Small intestine (tissue), 7 donors: ENCODE data around the gene LILRA1. TPM values are rescaled to one million over a fixed set of nuclear protein-coding genes. Genes with fewer than 3 reads are reported as not detected.

Experiments
- DNase-seq, 2 donors: peaks; one replicate each; pipeline versions ENCODE4 v3.0.0 to v3.0.0-alpha.2; 2013
- FAIRE-seq: peaks from 2 replicates; lab custom pipeline; 2012; peaks lifted over from hg19 to GRCh38; lab: Jason Lieb, UNC
- H3K27ac ChIP-seq, 3 donors: one replicate each; pipeline ENCODE4 v1.5.1; 2013; ENCODE audit warnings: low read length in 2 of 3, mild to moderate bottlenecking in 2 of 3, control low read depth in 1 of 3, inconsistent platforms in 1 of 3, low read depth in 1 of 3, moderate library complexity in 1 of 3
- H3K27me3 ChIP-seq, 3 donors: one replicate each; pipeline ENCODE4 v1.6.1; 2013; ENCODE audit warnings: low read length in 3 of 3, inconsistent platforms in 1 of 3; ENCODE audit not compliant: control insufficient read depth in 3 of 3, insufficient read depth in 3 of 3
- H3K36me3 ChIP-seq, 3 donors: one replicate each; pipeline ENCODE4 v1.6.1; 2013; ENCODE audit warnings: low read length in 3 of 3, inconsistent platforms in 1 of 3, low read depth in 1 of 3, mild to moderate bottlenecking in 1 of 3, moderate library complexity in 1 of 3; ENCODE audit not compliant: control insufficient read depth in 3 of 3, insufficient read depth in 2 of 3
- H3K4me1 ChIP-seq, 3 donors: one replicate each; pipeline ENCODE4 v1.6.1; 2013; ENCODE audit warnings: low read length in 2 of 3, inconsistent platforms in 1 of 3, low read depth in 1 of 3, mild to moderate bottlenecking in 1 of 3, moderate library complexity in 1 of 3; ENCODE audit not compliant: control insufficient read depth in 3 of 3, insufficient read depth in 2 of 3
- H3K4me3 ChIP-seq, 3 donors: one replicate each; pipeline ENCODE4 v1.5.1; 2013; ENCODE audit warnings: low read length in 3 of 3, control low read depth in 1 of 3, inconsistent platforms in 1 of 3, low read depth in 1 of 3, mild to moderate bottlenecking in 1 of 3, moderate library complexity in 1 of 3
- H3K9me3 ChIP-seq, 2 donors: one replicate each; pipeline ENCODE4 v1.6.1; 2013; ENCODE audit warnings: low read depth in 1 of 2, low read length in 1 of 2; ENCODE audit not compliant: control insufficient read depth in 2 of 2, insufficient read depth in 1 of 2
- WGBS, 3 donors: extraction: QIAGEN DNeasy Blood & Tissue Kit; methylation state at CpG; one replicate each; pipeline ENCODE4 v1.1.7; 2013; 5-methylcytosine and 5-hydroxymethylcytosine counted together
- polyA plus RNA-seq, 4 donors: library from polyadenylated mRNA; stranded (reverse) in 3 of 4; unstranded in 1 of 4; fragments of 200-250 nt in 3 of 4; fragments of 120-200 nt in 1 of 4; gene quantifications; one replicate each; pipeline versions ENCODE4 v1.2.1 to v1.2.3, GENCODE V29; 2013
- donor health status: healthy with polysubstance abuse.
- donor health status: control.
- donor health status: control.
- donor health status: Bipolar disorder and iron deficiency.
- donor health status: healthy.

Gene LILRA1
- polyA plus RNA-seq, 4 donors = 0.22 to 0.61 (median 0.42) TPM

GRCh38 chr19:54650108-54650655, 56.8 kb downstream of the LILRA1 start:
- Histone ChIP-seq H3K4me3 (no peak overlapping the region), H3K27me3 (peaks cover 0 to 1% (median 0%) of the 10 kb centered on the region in 3 donors), H3K36me3 (no peaks in the 10 kb centered on the region), H3K4me1 (no peaks in the 10 kb centered on the region), H3K27ac (no peak overlapping the region), H3K9me3 (no peaks in the 10 kb centered on the region)
- 79 to 89% (median 89%) methylated on average over 5 to 6 of the region's 6 CpGs for WGBS, 3 donors
- FAIRE-seq (no peak), DNase-seq (no peak)

Other genes with a start within 250 kb of the LILRA1 start
- 10 to 100 TPM in 1 of 4 donors, 1 to 10 TPM in 3; 2.2 to 10.9 (median 8.9) TPM for gene LAIR1, start 228.7 kb upstream of the LILRA1 start, polyA plus RNA-seq
- 10 to 100 TPM in 1 of 4 donors, 1 to 10 TPM in 1, not detected in 2; 1.5 to 10.1 TPM for gene TTYH1, start 178.2 kb upstream of the LILRA1 start, polyA plus RNA-seq
- 100 to 1,000 TPM in 1 of 4 donors, 10 to 100 TPM in 3; 51.6 to 214 (median 87.2) TPM for gene LENG8, start 144.4 kb upstream of the LILRA1 start, polyA plus RNA-seq
- gene LENG9, start 129.9 kb upstream of the LILRA1 start, polyA plus RNA-seq = 10 to 100 TPM in 2 of 4 donors, 1 to 10 TPM in 2; 8.7 to 14.1 (median 10.5) TPM
- 100 to 1,000 TPM; 131 to 215 (median 163) TPM for gene CDC42EP5, start 120.3 kb upstream of the LILRA1 start, polyA plus RNA-seq
- under 1 TPM in 2 of 4 donors, not detected in 2; 0.09 to 0.33 TPM for gene LAIR2, start 90.8 kb upstream of the LILRA1 start, polyA plus RNA-seq
- gene LILRA2, start 19.8 kb upstream of the LILRA1 start, polyA plus RNA-seq = 1 to 10 TPM in 2 of 4 donors, under 1 TPM in 1, not detected in 1; 0.34 to 1.1 (median 1.1) TPM
- 1 to 10 TPM in 2 of 4 donors, under 1 TPM in 2; 0.45 to 3.5 (median 1.8) TPM for gene LILRB1, start 36.9 kb downstream of the LILRA1 start, polyA plus RNA-seq
- gene LILRB4, start 69.4 kb downstream of the LILRA1 start, polyA plus RNA-seq = 1 to 10 TPM; 1.1 to 4.6 (median 2.9) TPM
- gene KIR3DL3, start 130.8 kb downstream of the LILRA1 start, polyA plus RNA-seq = not detected
- gene KIR2DL3, start 144.9 kb downstream of the LILRA1 start, polyA plus RNA-seq = under 1 TPM in 1 of 4 donors, not detected in 3; 0.06 TPM
- gene KIR2DL1, start 176.2 kb downstream of the LILRA1 start, polyA plus RNA-seq = under 1 TPM in 2 of 4 donors, not detected in 2; 0.04 to 0.07 TPM
- under 1 TPM in 2 of 4 donors, not detected in 2; 0.09 to 0.10 TPM for gene KIR2DL4, start 210.0 kb downstream of the LILRA1 start, polyA plus RNA-seq
- gene KIR3DL1, start 222.8 kb downstream of the LILRA1 start, polyA plus RNA-seq = under 1 TPM in 1 of 4 donors, not detected in 3; 0.04 TPM
- gene KIR2DS4, start 239.0 kb downstream of the LILRA1 start, polyA plus RNA-seq = under 1 TPM in 2 of 4 donors, not detected in 2; 0.04 TPM